Measurements from ENCODE around the gene STX8.

Gene STX8

GRCh38 chr17:9239793-9240658 is 335.6 kb downstream of the STX8 start:
- DNase-seq (ENCODE audit: low read depth in 2 of 2) = peak; percentile 42 to 43

- no peak for DNase-seq (ENCODE audit: low read depth in 2 of 2)
Measured at GRCh38 chr17:9239246-9239792, 336.3 kb downstream of the STX8 start.

DNA sequence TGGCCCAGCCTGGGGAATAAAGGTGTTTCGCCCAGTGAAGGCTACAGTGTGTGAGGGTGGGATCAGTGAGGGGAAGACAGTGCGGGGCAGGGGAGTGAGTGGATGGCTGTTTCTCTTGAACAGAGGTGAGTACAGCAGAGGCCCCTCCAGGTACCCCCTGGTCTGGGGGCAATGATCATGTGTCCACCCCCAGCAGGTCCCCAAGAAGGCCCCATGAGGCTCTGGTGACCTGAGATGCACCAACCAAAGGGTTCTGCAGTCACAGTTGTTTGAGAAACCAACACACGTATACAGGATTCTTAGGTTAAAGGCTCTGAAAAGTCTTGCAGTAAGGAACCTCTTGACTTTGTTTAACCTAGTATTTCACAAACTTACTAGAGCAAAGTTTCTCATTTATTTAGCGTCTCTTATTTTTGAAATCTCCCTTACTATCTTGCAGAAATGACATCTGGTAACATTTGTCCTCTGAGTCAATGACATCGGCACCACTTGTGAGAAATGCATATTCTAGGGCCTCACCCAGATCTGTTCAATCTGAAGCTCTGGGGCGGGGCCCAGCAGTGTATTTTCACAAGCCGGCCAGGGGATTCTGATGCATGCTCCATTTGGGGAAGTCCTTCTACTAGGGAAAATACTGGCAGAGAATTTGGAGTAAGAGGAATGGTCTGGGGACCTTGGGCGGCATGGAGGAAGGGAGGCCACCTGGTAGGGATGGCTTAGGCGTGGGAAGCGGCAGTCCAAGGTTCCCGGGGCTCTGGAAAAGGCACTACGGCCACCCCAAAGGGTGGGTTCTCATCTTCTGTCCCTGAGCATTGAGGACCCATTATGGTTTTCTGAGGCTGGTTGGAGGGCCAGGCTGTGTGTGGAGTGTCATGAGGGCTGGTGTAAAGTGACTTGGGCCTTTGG is 337.0 kb downstream of the STX8 start:
- no peak for DNase-seq (ENCODE audit: low read depth in 2 of 2)

DNA sequence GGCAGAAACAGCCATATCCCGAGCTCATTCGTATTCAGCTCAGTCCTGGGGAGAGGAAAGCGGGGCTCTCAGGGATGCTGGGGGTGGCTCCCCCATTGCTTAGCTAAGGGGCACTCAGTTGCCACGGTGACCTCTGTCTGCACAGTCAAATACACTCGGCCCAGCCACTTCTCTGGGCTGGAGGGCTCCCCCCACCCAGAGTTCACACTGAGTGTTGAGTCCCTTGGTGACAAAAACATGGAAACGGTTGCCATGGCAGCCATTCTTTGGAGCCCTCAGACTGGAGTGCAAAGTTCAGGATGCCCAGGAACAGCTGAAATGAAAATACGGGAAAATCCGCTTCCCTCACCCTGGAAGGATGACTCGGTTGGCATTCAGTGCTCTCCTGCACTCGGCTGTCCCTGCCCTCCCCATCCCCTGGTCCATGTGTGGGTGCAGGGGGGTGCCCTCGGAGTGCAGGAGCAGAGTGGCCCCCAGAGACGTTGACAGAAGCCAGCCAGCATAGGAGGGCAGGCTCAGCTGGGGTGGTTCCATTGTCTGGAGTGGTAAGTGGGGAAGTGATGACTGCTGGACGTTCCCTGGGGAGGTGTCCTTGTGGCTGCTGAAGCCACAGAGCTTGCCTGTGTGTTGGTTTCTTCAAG is 337.8 kb downstream of the STX8 start:
- no peak for DNase-seq (ENCODE audit: low read depth in 2 of 2)

- no peak for DNase-seq (ENCODE audit: low read depth in 2 of 2)
Measured at GRCh38 chr17:9237053-9237410, 338.6 kb downstream of the STX8 start.

- DNase-seq (ENCODE audit: low read depth in 2 of 2) = no peak
Measured at GRCh38 chr17:9236286-9237052, 339.2 kb downstream of the STX8 start.

GRCh38 chr17:9235346-9235745 is 340.3 kb downstream of the STX8 start:
- DNase-seq (ENCODE audit: low read depth in 2 of 2) = no peak

GRCh38 chr17:9234389-9234945 is 341.2 kb downstream of the STX8 start:
- DNase-seq (ENCODE audit: low read depth in 2 of 2) = no peak

DNA sequence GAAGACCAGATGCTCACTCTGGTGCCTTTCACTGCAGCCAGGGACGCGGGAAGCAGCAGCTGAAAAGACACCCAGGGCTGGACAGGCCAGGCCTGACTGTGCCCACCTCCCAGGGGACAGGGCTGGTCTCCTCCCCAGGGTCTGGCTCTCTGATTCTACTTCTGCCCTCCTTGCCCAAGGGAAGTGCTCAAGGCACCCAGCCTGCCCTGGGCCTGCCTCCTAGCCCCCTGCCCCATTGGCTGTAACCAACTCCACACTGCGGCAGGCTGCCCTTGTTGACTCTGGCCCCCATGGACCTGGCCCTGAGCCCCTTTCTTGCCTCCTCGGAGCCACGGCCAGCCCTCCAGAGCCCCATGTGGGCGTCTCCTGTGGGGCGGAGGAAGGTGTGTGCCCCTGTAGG is 341.9 kb downstream of the STX8 start:
- no peak for DNase-seq (ENCODE audit: low read depth in 2 of 2)

DNA sequence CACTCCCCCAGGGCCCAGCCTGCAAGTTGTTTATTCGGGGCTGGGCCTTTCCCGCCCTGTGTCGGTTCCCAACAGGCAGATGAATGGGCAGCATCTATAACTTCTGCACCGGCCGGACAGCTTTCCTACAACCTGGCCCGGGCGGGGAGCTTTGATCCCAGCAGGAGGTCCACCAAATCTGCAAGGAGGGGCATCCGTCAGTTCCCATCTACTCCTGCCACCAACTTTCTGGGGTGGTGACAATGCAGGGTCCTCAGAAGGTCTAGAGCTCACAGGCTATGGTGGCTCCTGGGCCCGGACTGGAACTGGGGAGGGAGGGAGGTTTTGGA is 342.4 kb downstream of the STX8 start:
- no peak for DNase-seq (ENCODE audit: low read depth in 2 of 2)

GRCh38 chr17:9232591-9233270 is 342.9 kb downstream of the STX8 start:
- DNase-seq (ENCODE audit: low read depth in 2 of 2) = no peak

DNA sequence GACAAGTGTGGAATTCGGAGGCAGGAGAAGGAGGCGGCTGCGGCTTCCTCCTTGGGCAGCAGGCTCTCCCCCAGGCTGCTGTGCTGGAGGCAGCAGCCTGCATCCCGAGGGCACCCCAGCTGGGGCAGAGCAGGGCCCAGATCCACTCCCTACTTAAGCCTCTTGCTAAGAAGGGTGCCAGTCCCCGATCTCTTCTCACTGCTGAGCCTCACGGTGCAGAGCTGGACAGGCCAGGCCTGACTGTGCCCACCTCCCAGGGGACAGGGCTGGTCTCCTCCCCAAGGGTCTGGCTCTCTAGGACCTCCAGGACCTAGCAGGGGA is 343.5 kb downstream of the STX8 start:
- no peak for DNase-seq (ENCODE audit: low read depth in 2 of 2)

GRCh38 chr17:9231449-9232154 is 344.0 kb downstream of the STX8 start:
- DNase-seq (ENCODE audit: low read depth in 2 of 2) = no peak

DNA sequence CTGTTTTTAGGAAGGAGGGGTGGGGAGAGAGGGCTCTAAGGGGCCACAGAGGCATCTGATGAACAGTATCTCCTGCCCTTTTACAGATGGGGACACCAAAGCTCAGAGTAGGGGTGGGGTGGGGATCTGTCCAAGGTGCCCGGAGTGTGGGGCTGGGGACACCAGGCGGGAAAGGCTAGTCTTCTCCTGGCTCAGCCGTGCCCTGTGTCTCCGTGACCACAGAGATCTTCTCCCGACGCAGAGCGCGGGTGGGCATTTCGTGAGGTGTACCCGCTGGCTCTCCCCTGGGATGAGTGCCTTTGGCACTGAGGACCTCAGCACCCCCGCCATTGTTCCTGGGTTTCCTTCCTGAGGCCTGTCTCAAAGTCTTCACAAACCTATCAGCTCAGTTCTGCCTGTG is 344.8 kb downstream of the STX8 start:
- no peak for DNase-seq (ENCODE audit: low read depth in 2 of 2)

DNA sequence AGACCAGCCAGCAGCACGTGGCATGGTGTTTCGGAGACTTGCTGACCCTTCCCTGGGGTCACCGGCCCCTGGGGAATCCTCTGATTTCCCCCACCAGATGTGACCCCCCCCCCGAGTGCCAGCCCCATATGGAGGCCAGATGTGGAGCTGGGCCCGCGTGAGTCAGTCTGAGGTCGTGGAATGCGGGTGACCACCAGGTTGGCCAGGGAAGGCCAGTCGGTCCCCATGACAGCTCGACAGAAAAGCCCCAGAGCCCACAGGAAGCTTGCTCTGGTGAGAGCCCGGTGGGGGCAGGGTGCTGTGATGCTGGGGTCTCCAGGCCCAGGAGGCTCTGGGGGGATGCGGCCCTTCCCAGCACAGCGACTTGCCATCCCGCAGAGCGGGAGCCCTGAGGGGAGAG is 345.3 kb downstream of the STX8 start:
- DNase-seq (ENCODE audit: low read depth in 2 of 2) = no peak

GRCh38 chr17:9229826-9230201 is 345.8 kb downstream of the STX8 start:
- DNase-seq (ENCODE audit: low read depth in 2 of 2) = no peak

DNA sequence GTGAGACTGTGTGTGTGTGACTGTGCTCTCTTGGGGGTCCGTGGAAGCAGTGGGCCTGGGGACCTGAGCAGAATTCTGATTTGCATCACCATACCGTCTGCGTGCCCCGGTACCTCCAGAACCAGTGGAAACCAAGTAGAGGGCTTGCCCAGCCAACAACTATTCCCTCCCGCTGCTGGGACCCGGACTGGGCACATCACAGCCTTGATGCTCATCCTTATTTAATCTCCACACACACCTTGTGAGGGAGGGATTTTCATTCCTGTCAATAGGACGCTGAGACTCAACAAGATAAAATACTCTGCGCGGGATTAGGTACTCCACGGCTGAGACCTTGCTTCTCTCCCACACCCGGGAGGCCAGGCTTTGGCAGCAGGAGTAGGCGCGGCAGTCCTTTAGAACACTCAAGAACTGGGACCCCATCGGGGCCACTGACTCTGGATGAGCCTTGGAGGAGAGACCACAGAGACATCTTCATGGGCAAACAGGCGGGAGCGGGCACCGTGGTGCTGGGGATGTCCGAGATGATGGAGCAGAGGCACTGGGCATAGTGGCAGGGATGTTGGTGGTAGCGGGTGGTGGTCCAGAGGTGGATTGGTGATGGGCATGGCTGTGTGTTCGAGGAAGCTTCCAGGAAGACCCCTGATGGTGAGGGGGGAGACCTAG is 346.3 kb downstream of the STX8 start:
- no peak for DNase-seq (ENCODE audit: low read depth in 2 of 2)

- DNase-seq (ENCODE audit: low read depth in 2 of 2) = no peak
Measured at GRCh38 chr17:9228408-9229159, 347.0 kb downstream of the STX8 start.

Measured in activated CD4-positive, alpha-beta T cell treated with anti-CD3 and anti-CD28 coated beads for 24 hours (primary cell).